Right atrium auricular region (tissue), 2 donors: Measurements from ENCODE around the gene RASGRP4. TPM values are rescaled to one million over a fixed set of nuclear protein-coding genes. Genes with fewer than 3 reads are reported as not detected.

Experiments used
- DNase-seq: peaks from one replicate; pipeline ENCODE4 v3.0.0-alpha.2; 2019; ENCODE audit warnings: low spot score
- H3K27ac ChIP-seq, 2 donors: fragments of 200-600 bp; sonication (generic); 1 replicate in 1 of 2; 2 replicates in 1 of 2; pipeline ENCODE4 v1.5.1; 2016 to 2019
- H3K27me3 ChIP-seq, 2 donors: fragments of 200-600 bp; sonication (generic); one replicate each; pipeline versions ENCODE4 v1.5.1 to v1.6.0; 2017 to 2019
- H3K36me3 ChIP-seq: fragments of 200-600 bp; sonication (generic); one replicate; pipeline ENCODE4 v1.5.1; 2016
- H3K4me1 ChIP-seq, 2 donors: fragments of 200-600 bp; sonication (generic); one replicate each; pipeline versions ENCODE4 v1.5.1 to v1.6.0; 2017 to 2019
- H3K4me3 ChIP-seq, 2 donors: fragments of 200-600 bp; sonication (generic); 1 replicate in 1 of 2; 2 replicates in 1 of 2; pipeline ENCODE4 v1.5.1; 2017 to 2019; ENCODE audit warnings: mild to moderate bottlenecking in 1 of 2, moderate library complexity in 1 of 2
- H3K9me3 ChIP-seq, 2 donors: fragments of 200-600 bp; sonication (generic); one replicate each; pipeline ENCODE4 v1.5.1; 2019
- total RNA-seq, 2 donors: library from RNA; depleted of rRNA; stranded (reverse); fragments of >200 nt; gene quantifications; one replicate each; pipeline ENCODE4 v1.1.0, GENCODE V29; 2016
- TF ChIP-seq, protein P1 (sequence below), 2 donors: fragments of 200-600 bp; sonication (generic); IDR thresholded peaks; one replicate each; pipeline ENCODE4 v1.5.1; 2019; ENCODE audit warnings: antibody characterized with exemption in 2 of 2

RASGRP4 gene
- total RNA-seq, 2 donors from 2014 or later, result 1.1 to 2.9 TPM

- Histone ChIP-seq H3K27ac (no peak overlapping the region), H3K4me1 (peaks cover 0 to 20% of the 10 kb centered on the region in 2 donors), H3K36me3 (no peaks in the 10 kb centered on the region), H3K9me3 (no peaks in the 10 kb centered on the region), H3K4me3 (no peak overlapping the region), H3K27me3 (peaks cover 0 to 16% of the 10 kb centered on the region in 2 donors)
- DNase-seq, result no peak
- TF ChIP-seq, protein P1, sequence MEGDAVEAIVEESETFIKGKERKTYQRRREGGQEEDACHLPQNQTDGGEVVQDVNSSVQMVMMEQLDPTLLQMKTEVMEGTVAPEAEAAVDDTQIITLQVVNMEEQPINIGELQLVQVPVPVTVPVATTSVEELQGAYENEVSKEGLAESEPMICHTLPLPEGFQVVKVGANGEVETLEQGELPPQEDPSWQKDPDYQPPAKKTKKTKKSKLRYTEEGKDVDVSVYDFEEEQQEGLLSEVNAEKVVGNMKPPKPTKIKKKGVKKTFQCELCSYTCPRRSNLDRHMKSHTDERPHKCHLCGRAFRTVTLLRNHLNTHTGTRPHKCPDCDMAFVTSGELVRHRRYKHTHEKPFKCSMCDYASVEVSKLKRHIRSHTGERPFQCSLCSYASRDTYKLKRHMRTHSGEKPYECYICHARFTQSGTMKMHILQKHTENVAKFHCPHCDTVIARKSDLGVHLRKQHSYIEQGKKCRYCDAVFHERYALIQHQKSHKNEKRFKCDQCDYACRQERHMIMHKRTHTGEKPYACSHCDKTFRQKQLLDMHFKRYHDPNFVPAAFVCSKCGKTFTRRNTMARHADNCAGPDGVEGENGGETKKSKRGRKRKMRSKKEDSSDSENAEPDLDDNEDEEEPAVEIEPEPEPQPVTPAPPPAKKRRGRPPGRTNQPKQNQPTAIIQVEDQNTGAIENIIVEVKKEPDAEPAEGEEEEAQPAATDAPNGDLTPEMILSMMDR (IDR thresholded peaks at IDR 0.05), result no peak
Observed at GRCh38 chr19:38399081-38399480, 26.9 kb downstream of the RASGRP4 start.

GRCh38 chr19:38395381-38396114 is 30.5 kb downstream of the RASGRP4 start:
- Histone ChIP-seq H3K27ac (no peak overlapping the region), H3K36me3 (no peaks in the 10 kb centered on the region), H3K27me3 (peaks cover 0 to 16% of the 10 kb centered on the region in 2 donors), H3K4me3 (no peak overlapping the region), H3K4me1 (peaks cover 0 to 15% of the 10 kb centered on the region in 2 donors), H3K9me3 (no peaks in the 10 kb centered on the region)
- DNase-seq, result no peak
- TF ChIP-seq, protein P1 (IDR thresholded peaks at IDR 0.05), result no peak

DNA sequence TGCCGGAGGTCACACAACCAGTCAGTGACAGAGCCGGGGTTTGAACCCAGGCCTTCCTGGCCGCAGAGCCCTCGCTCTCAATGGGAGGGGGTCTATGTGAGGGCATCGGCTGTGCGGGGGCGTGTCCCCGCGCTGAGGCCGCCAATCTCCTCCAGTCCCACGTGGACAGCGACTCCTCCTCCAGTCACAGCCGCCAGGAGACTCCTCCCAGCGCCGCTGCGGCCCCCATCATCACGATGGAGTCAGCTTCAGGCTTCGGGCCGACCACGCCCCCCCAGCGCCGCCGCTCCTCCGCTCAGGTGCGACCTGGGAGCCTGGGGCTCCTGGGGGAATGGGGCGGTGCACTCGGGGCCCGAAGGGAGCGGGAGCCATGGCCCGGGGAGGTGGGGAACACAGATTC is 31.5 kb downstream of the RASGRP4 start:
- H3K4me1 ChIP-seq, result peaks cover 0 to 23% of the 10 kb centered on the region in 2 donors
- peaks cover 0 to 16% of the 10 kb centered on the region in 2 donors for H3K27me3 ChIP-seq
- TF ChIP-seq, protein P1 (IDR thresholded peaks at IDR 0.05), result no peak
- no peak for DNase-seq
- no peaks in the 10 kb centered on the region for H3K9me3 ChIP-seq
- no peaks in the 10 kb centered on the region for H3K36me3 ChIP-seq
- no peak overlapping the region for H3K4me3 ChIP-seq
- no peak overlapping the region for H3K27ac ChIP-seq

GRCh38 chr19:38392707-38393308 is 33.2 kb downstream of the RASGRP4 start:
- no peak overlapping the region for H3K27ac ChIP-seq
- TF ChIP-seq, protein P1 (IDR thresholded peaks at IDR 0.05), result no peak
- DNase-seq, result no peak
- no peak overlapping the region for H3K4me3 ChIP-seq
- H3K4me1 ChIP-seq, result peaks cover 0 to 39% of the 10 kb centered on the region in 2 donors
- peaks cover 0 to 9% of the 10 kb centered on the region in 2 donors for H3K27me3 ChIP-seq
- H3K9me3 ChIP-seq, result no peaks in the 10 kb centered on the region
- H3K36me3 ChIP-seq, result no peaks in the 10 kb centered on the region

DNA sequence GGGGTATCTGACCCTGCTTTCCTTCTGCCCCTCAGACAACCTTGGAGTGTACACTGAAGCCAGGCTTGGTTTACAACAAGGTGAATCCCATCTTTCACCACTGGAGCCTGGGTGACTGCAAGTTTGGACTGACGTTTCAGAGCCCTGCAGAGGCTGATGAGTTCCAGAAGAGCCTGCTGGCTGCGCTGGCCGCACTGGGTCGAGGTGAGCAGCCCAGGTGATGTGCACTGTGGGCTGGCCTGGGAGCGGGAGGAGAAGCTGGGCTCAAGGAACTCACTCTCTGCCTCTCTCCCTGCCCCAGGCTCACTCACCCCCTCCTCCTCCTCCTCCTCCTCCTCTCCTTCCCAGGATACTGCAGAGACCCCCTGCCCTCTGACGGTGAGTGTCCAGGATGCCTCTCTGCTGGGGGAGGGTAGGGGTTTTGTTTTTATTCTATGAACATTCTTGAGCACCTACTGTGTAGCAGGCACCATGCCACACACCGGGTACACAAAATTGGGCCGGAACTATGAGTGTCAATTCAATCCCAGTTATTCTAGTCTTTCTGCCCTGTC is 34.0 kb downstream of the RASGRP4 start:
- DNase-seq, result no peak
- Histone ChIP-seq H3K27me3 (peaks cover 0 to 9% of the 10 kb centered on the region in 2 donors), H3K36me3 (no peaks in the 10 kb centered on the region), H3K4me3 (no peak overlapping the region), H3K4me1 (peaks cover 0 to 48% of the 10 kb centered on the region in 2 donors), H3K27ac (no peak overlapping the region), H3K9me3 (no peaks in the 10 kb centered on the region)
- TF ChIP-seq, protein P1 (IDR thresholded peaks at IDR 0.05), result no peak
